Activated T-cell treated with anti-CD3 and anti-CD28 coated beads for 4 hours (primary cell): ENCODE results near the gene DKK3.

Source experiments
- DNase-seq: peaks from one replicate; pipeline ENCODE4 v3.0.0-alpha.2; 2020

The DKK3 gene

GRCh38 chr11:11931461-11932055 lies 76.9 kb downstream of the DKK3 start:
- no peak for DNase-seq

GRCh38 chr11:11929920-11930319 lies 78.5 kb downstream of the DKK3 start:
- DNase-seq: no peak

GRCh38 chr11:11923828-11924227 lies 84.6 kb downstream of the DKK3 start:
- DNase-seq: no peak

DNA sequence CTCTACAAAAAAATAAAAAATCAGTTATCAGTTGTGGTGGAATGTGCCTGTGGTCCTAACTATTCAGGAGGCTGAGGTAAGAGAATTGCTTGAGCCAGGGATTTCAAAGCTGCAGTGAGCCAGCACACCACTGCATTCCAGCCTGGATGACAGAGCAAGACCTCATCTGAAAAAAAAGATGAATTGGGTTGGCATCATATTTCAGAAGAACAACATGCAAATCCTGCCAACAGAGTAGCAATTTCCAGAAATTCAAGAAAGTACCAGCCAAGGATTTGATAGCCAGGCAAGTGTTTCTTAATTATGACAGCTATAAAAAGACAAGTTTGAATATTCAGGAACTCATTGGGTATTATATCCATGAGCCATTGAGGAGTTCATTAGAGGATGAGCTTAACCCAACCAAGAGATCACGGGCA lies 91.4 kb downstream of the DKK3 start:
- no peak for DNase-seq

DNA sequence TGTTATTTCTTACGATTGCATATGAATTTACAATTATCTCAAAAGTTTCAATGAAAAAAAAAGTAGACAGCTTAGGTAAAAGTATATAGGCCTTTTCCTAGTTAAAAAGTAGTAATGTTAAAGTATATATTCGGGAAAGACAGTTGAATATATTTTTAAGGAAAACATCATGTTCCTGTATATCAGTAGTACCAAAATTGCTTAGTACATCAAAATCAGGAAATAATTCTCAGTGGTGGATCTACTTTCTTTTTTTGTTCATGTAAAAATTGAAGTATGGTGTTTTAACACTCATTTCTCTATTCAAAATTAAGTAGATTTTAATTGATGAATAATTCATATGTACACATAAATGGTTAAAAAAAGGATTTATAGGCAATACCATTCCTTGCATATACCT lies 92.8 kb downstream of the DKK3 start:
- no peak for DNase-seq

- DNase-seq: no peak
Observed at GRCh38 chr11:11913395-11913794, 95.0 kb downstream of the DKK3 start.
